ENCODE results near the gene NCL.

NCL gene

DNA sequence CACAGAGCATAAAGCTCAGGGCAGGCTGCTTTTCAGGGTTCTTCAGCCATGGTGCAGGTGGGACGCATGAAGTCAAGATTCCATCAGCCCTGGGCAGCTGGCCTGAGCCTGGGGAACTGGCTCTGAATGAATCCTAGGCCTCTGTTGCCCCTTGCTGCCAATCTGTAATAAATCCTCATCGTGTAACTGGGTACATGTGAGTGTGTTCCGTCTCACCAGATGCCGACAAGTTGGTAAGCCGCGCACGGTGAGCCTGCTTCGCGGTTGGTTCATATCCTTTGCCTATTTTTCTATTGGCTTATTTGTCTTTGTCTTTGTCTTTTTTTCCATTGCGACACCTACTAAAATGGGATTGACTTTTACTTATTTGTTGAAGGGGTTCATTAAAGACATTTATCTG lies 41.1 kb downstream of the NCL start:
- Histone ChIP-seq H3K36me3 (ENCODE audit: low read length) (no peaks in the 10 kb centered on the region), H3F3A (ENCODE audit: insufficient read depth) (no peaks in the 10 kb centered on the region), H3K27ac (ENCODE audit: low read depth, low read length) (no peak overlapping the region), H3K9ac (ENCODE audit: low read length) (no peak overlapping the region), H3K27me3 (ENCODE audit: low read length) (no peaks in the 10 kb centered on the region), H3K4me2 (ENCODE audit: low read depth, low read length, poor library complexity, severe bottlenecking) (no peak overlapping the region), H3K9me2 (replicated peaks; ENCODE audit: insufficient read depth, low read length) (no peaks in the 10 kb centered on the region), H3K79me2 (ENCODE audit: insufficient read depth, low read length) (no peaks in the 10 kb centered on the region), H4K20me1 (ENCODE audit: low read depth, low read length) (no peaks in the 10 kb centered on the region), H3K9me3 (ENCODE audit: insufficient read depth, low read length) (no peaks in the 10 kb centered on the region), H3K4me3 (ENCODE audit: insufficient read depth, low read length, poor library complexity, severe bottlenecking) (no peak overlapping the region), H2AFZ (ENCODE audit: low read depth, low read length, severe bottlenecking) (no peak overlapping the region)
- TF ChIP-seq, protein P1, sequence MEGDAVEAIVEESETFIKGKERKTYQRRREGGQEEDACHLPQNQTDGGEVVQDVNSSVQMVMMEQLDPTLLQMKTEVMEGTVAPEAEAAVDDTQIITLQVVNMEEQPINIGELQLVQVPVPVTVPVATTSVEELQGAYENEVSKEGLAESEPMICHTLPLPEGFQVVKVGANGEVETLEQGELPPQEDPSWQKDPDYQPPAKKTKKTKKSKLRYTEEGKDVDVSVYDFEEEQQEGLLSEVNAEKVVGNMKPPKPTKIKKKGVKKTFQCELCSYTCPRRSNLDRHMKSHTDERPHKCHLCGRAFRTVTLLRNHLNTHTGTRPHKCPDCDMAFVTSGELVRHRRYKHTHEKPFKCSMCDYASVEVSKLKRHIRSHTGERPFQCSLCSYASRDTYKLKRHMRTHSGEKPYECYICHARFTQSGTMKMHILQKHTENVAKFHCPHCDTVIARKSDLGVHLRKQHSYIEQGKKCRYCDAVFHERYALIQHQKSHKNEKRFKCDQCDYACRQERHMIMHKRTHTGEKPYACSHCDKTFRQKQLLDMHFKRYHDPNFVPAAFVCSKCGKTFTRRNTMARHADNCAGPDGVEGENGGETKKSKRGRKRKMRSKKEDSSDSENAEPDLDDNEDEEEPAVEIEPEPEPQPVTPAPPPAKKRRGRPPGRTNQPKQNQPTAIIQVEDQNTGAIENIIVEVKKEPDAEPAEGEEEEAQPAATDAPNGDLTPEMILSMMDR (IDR thresholded peaks at IDR 0.05; ENCODE audit: insufficient read depth, low read length, poor library complexity, severe bottlenecking) = no peak
- no peak for TF ChIP-seq EZH2phosphoT487 (conservative IDR thresholded peaks at IDR 0.05; ENCODE audit: low read length)

DNA sequence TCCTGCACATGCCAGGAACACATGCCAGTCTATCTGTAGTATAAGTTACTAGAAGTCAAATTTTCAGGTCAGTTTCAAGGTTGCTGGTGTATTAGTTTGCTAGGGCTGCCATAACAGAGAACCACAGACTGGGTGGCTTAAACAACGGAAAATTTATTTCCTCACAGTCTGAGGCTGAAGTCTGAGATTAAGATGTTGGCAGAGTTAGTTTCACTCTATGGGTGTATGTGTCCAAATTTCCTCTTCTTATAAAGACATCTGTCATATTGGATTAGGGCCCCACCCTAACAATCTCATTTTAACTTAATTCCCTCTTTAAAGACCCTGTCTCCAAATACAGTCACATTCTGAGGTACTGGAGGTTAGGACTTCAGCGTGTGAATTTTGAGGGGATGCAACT lies 42.2 kb downstream of the NCL start:
- TF ChIP-seq, protein P1 (IDR thresholded peaks at IDR 0.05; ENCODE audit: insufficient read depth, low read length, poor library complexity, severe bottlenecking) = no peak
- no peak for TF ChIP-seq EZH2phosphoT487 (conservative IDR thresholded peaks at IDR 0.05; ENCODE audit: low read length)
- Histone ChIP-seq H2AFZ (ENCODE audit: low read depth, low read length, severe bottlenecking) (no peak overlapping the region), H3K36me3 (ENCODE audit: low read length) (no peaks in the 10 kb centered on the region), H3K27ac (ENCODE audit: low read depth, low read length) (no peak overlapping the region), H3K27me3 (ENCODE audit: low read length) (no peaks in the 10 kb centered on the region), H3K4me2 (ENCODE audit: low read depth, low read length, poor library complexity, severe bottlenecking) (no peak overlapping the region), H3K4me3 (ENCODE audit: insufficient read depth, low read length, poor library complexity, severe bottlenecking) (no peak overlapping the region), H3F3A (ENCODE audit: insufficient read depth) (no peaks in the 10 kb centered on the region), H3K79me2 (ENCODE audit: insufficient read depth, low read length) (no peaks in the 10 kb centered on the region), H3K9me2 (replicated peaks; ENCODE audit: insufficient read depth, low read length) (no peaks in the 10 kb centered on the region), H3K9me3 (ENCODE audit: insufficient read depth, low read length) (no peaks in the 10 kb centered on the region), H4K20me1 (ENCODE audit: low read depth, low read length) (no peaks in the 10 kb centered on the region), H3K9ac (ENCODE audit: low read length) (no peak overlapping the region)

DNA sequence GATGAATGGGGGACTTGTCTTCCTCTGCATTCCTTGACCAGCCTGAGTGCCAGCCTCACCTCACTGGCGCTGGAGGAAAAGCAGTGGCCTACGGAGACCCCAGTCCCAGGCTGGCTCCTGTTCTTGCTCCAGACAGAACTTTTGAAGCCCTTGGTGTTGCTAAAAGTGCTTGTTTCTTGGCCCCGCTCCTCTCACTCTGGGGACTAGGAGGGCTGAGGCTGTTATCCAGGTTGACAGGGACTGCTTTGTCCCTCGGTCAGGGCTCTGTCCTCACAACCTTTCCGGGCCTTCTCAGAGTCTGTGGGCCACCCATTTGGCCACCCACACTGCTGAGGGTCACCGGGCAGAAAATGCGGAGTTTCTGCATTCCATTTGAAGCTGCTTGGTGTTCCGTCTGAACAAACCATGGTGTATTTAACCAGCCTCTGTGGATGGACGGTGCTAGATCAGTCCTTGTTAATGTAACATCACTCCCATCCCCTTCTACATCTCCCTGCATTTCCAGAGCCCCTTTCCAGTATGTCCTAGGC lies 43.2 kb downstream of the NCL start:
- no peaks in the 10 kb centered on the region for H3K9me2 ChIP-seq (replicated peaks; ENCODE audit: insufficient read depth, low read length)
- H3K4me3 ChIP-seq (ENCODE audit: insufficient read depth, low read length, poor library complexity, severe bottlenecking) = no peak overlapping the region
- H3F3A ChIP-seq (ENCODE audit: insufficient read depth) = no peaks in the 10 kb centered on the region
- H3K79me2 ChIP-seq (ENCODE audit: insufficient read depth, low read length) = no peaks in the 10 kb centered on the region
- no peaks in the 10 kb centered on the region for H3K9me3 ChIP-seq (ENCODE audit: insufficient read depth, low read length)
- TF ChIP-seq, protein P1 (IDR thresholded peaks at IDR 0.05; ENCODE audit: insufficient read depth, low read length, poor library complexity, severe bottlenecking) = no peak
- H3K27me3 ChIP-seq (ENCODE audit: low read length) = no peaks in the 10 kb centered on the region
- H3K9ac ChIP-seq (ENCODE audit: low read length) = no peak overlapping the region
- no peaks in the 10 kb centered on the region for H3K36me3 ChIP-seq (ENCODE audit: low read length)
- H3K4me2 ChIP-seq (ENCODE audit: low read depth, low read length, poor library complexity, severe bottlenecking) = no peak overlapping the region
- no peak overlapping the region for H3K27ac ChIP-seq (ENCODE audit: low read depth, low read length)
- H4K20me1 ChIP-seq (ENCODE audit: low read depth, low read length) = no peaks in the 10 kb centered on the region
- H2AFZ ChIP-seq (ENCODE audit: low read depth, low read length, severe bottlenecking) = no peak overlapping the region

All from SU-DHL-6 (cell line).